ENCODE measurements around the gene CELF1.

- TF ChIP-seq, protein P1, sequence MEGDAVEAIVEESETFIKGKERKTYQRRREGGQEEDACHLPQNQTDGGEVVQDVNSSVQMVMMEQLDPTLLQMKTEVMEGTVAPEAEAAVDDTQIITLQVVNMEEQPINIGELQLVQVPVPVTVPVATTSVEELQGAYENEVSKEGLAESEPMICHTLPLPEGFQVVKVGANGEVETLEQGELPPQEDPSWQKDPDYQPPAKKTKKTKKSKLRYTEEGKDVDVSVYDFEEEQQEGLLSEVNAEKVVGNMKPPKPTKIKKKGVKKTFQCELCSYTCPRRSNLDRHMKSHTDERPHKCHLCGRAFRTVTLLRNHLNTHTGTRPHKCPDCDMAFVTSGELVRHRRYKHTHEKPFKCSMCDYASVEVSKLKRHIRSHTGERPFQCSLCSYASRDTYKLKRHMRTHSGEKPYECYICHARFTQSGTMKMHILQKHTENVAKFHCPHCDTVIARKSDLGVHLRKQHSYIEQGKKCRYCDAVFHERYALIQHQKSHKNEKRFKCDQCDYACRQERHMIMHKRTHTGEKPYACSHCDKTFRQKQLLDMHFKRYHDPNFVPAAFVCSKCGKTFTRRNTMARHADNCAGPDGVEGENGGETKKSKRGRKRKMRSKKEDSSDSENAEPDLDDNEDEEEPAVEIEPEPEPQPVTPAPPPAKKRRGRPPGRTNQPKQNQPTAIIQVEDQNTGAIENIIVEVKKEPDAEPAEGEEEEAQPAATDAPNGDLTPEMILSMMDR (IDR thresholded peaks at IDR 0.05) = no peak
- no peak for TF ChIP-seq POLR2A (IDR thresholded peaks at IDR 0.05)
Observed at GRCh38 chr11:47533690-47534151, 19.2 kb downstream of the CELF1 start.

Data from uterus (tissue), 2 donors.